GM18519 (cell line): ENCODE results near the gene ZNF267.
"Not testable (repeated sequence)": the region's sequence is repeated elsewhere in the genome, so short reads cannot be mapped to it uniquely, and the experiment has no call there.

Experiments used
- ATAC-seq: cut with Tn5 transposase; IDR thresholded peaks from one replicate; pipeline ENCODE4 v1.9.1; 2021; ENCODE audit warnings: mild to moderate bottlenecking, moderate library complexity; ENCODE audit not compliant: unreplicated experiment, low FRiP score

Gene ZNF267

GRCh38 chr16:31877876-31878642, 4.5 kb downstream of the ZNF267 start:
- no peak for ATAC-seq

- ATAC-seq, result no peak
Observed at GRCh38 chr16:31879937-31880321, 6.3 kb downstream of the ZNF267 start.

GRCh38 chr16:31880322-31880979, 6.8 kb downstream of the ZNF267 start:
- ATAC-seq, result peak; percentile 42

GRCh38 chr16:31886227-31886626, 12.6 kb downstream of the ZNF267 start:
- ATAC-seq, result no peak

DNA sequence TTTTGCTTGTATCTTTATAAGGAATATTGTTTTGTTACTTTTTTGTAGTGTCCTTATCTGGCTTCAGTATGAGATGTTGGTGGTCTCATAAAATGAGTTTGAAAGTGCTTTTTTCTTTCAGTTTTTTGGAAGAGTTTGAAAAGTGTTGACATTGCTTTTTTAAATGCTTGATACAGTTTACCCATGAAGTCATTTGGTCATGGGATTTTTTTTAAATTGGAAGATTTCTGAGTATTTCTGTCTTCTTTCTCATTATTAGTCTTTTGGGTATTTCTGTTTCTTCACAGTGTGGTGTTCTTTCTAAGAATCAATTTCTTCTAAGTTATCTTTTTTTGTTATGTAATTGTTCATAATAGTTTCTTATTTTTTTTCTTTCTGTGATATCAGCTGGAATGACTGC, 15.1 kb downstream of the ZNF267 start:
- ATAC-seq, result no peak

- ATAC-seq, result not testable (repeated sequence)
Observed at GRCh38 chr16:31892111-31892510, 18.5 kb downstream of the ZNF267 start.

- ATAC-seq, result no peak
Observed at GRCh38 chr16:31893824-31894223, 20.2 kb downstream of the ZNF267 start.

- ATAC-seq, result no peak
Observed at GRCh38 chr16:31897283-31897682, 23.7 kb downstream of the ZNF267 start.

- ATAC-seq, result no peak
Observed at GRCh38 chr16:31899505-31899904, 25.9 kb downstream of the ZNF267 start.

- not testable (repeated sequence) for ATAC-seq
Observed at GRCh38 chr16:31904571-31904970, 31.0 kb downstream of the ZNF267 start.

GRCh38 chr16:31913668-31914067, 40.1 kb downstream of the ZNF267 start:
- no peak for ATAC-seq

DNA sequence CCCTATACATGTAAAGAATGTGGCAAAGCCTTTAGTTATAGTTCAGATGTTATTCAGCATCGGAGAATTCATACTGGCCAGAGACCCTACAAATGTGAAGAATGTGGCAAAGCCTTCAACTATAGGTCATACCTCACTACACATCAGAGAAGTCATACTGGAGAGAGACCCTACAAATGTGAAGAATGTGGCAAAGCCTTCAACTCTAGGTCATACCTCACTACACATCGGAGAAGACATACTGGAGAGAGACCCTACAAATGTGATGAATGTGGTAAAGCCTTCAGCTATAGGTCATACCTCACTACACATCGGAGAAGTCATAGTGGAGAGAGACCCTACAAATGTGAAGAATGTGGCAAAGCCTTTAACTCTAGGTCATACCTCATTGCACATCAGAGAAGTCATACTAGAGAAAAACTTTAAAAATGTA, 42.5 kb downstream of the ZNF267 start:
- no peak for ATAC-seq

- ATAC-seq, result no peak
Observed at GRCh38 chr16:31920373-31920772, 46.8 kb downstream of the ZNF267 start.

DNA sequence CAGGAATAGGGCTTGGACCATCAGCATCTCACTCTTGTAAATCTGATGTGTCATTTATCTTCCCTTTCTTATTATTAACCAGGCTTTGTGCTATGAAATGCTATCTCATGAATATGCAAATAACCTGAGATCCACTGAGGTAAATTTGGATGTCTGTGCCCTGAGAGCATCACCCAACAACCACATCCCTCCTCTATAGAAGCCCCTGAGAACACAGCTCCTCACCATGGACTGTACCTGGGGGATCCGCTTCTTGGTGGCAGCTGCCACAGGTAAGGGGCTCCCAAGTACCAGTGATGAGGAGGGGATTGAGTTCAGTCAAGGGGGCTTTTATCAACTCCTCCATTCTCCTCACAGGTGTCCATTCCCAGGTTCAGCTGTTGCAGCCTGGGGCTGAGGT, 78.2 kb downstream of the ZNF267 start:
- ATAC-seq, result not testable (repeated sequence)

DNA sequence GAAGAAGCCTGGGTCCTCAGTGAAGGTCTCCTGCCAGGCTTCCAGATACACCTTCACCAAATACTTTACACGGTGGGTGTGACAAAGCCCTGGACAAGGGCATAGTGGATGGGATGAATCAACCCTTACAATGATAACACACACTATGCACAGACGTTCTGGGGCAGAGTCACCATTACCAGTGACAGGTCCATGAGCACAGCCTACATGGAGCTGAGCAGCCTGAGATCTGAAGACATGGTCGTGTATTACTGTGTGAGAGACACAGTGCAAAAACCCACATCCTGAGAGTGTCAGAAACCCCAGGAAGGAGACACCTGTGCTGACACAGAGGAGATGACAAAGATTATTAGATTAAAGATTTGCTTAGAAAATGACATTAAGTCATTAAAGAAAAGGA, 78.6 kb downstream of the ZNF267 start:
- ATAC-seq, result not testable (repeated sequence)

DNA sequence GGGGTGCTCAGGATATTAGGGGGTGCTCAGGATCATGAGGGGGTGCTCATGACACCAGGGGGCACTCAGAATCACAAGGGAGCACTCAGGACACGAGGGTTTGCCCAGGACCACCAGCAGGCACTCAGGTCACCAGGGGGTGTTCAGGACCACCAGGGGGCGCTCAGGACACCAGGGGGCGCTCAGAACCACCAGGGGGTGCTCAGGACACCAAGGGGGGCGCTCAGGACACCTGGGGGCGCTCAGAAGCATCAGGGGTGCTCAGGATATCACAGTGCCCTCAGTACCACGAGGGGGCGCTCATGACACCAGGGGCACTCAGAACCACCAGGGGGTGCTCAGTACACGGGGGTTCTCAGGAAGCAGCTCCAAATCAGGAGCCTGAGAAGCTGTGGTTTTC, 82.6 kb downstream of the ZNF267 start:
- ATAC-seq, result not testable (repeated sequence)

DNA sequence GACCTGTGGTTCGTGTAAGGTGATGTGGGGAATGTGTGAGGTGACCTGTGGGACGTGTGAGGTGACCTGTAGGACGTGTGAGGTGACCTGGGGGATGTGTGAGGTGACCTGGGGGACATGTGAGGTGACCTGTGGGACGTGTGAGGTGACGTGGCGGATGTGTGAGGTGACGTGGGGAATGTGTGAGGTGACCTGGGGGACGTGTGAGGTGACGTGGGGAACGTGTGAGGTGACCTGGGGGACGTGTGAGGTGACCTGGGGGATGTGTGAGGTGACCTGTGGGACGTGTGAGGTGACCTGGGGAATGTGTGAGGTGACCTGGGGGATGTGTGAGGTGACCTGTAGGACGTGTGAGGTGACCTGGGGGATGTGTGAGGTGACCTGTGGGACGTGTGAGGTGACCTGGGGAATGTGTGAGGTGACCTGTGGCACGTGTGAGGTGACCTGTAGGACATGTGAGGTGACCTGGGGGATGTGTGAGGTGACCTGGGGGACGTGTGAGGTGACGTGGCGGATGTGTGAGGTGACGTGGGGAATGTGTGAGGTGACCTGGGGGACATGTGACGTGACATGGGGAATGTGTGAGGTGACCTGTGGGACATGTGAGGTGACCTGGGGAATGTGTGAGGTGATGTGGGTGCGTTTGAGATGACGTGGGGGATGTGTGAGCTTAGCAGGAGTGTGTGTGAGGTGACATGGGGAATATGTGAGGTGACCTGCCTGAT, 86.7 kb downstream of the ZNF267 start:
- not testable (repeated sequence) for ATAC-seq
